Measurements from ENCODE around the gene SAA2. TPM values are rescaled to one million over a fixed set of nuclear protein-coding genes. Genes with fewer than 3 reads are reported as not detected.

The SAA2 gene
- total and polyA plus RNA-seq, 2 of the 4 experiments (the other 2 are of a cell fraction): not detected

DNA sequence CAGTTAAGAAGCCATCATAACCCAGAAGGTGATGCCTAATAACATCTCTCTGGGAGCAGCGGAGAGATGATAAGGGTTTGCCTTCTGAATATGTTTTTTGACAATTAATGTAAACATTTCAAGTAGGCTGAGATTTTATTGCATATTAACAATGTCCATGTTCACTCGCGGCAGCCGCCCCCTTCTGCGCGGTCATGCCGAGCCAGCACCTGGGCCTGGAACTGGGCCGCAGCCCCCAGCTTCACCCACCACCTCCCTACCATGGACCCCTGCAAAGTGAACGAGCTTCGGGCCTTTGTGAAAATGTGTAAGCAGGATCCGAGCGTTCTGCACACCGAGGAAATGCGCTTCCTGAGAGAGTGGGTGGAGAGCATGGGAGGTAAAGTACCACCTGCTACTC, 13.3 kb upstream of the SAA2 start:
- no peak overlapping the region for H2AK5ac ChIP-seq (ENCODE audit: low read depth, low read length)
- no peak overlapping the region for H4K5ac ChIP-seq (ENCODE audit: low read depth, low read length)
- no TSS peak for BruUV-seq (replicated peaks)
- no peak overlapping the region for H2BK5ac ChIP-seq (ENCODE audit: low read depth, low read length, poor library complexity, severe bottlenecking)
- H2BK20ac ChIP-seq (ENCODE audit: low read depth, low read length): no peak overlapping the region
- no peak overlapping the region for H3K4me2 ChIP-seq (ENCODE audit: low read depth, low read length)
- no peak overlapping the region for H3K23ac ChIP-seq (ENCODE audit: low read depth, low read length)
- WGBS, 2 experiments (ENCODE audit: extremely low coverage in 2 of 2, insufficient read length in 1 of 2): no CpG with 5 or more reads among the region's 14 CpGs
- ATAC-seq (ENCODE audit: low read depth) (no peak), DNase-seq (no peak)
- H3K9ac ChIP-seq (ENCODE audit: low read depth, low read length): no peak overlapping the region
- no peak overlapping the region for H3K56ac ChIP-seq (ENCODE audit: extremely low read depth, insufficient read depth, low read length)
- no peaks in the 10 kb centered on the region for H3K79me1 ChIP-seq (ENCODE audit: low read depth in 1 of 2, low read length in 2 of 2)
- H3K36me3 ChIP-seq (ENCODE audit: control insufficient read depth, insufficient read depth, low read length): no peaks in the 10 kb centered on the region
- dilution Hi-C loops (cut with HindIII; ENCODE audit: low sequenced_read_pairs, unreplicated experiment) (no loop called here), intact Hi-C loops (cut with micrococcal nuclease) (no loop called here), in situ Hi-C loops (cut with MboI; ENCODE audit: low sequenced_read_pairs) (no loop called here)
- H3K4me3 ChIP-seq (ENCODE audit: insufficient read depth, low read depth, low read length): no peak overlapping the region
- H3K4me1 ChIP-seq (ENCODE audit: control insufficient read depth, insufficient read depth, low read length): no peaks in the 10 kb centered on the region
- ChIA-PET POLR2A (ENCODE audit: unreplicated experiment) (no interaction called here), CTCF (no interaction called here)
- no peaks in the 10 kb centered on the region for H3K9me3 ChIP-seq (ENCODE audit: control insufficient read depth, insufficient read depth, low read length)
- TF ChIP-seq BHLHE40 (IDR thresholded peaks at IDR 0.05; ENCODE audit: low read depth, low read length) (no peak), SMC3 (IDR thresholded peaks at IDR 0.05; ENCODE audit: low read depth, low read length) (no peak), RAD21 (IDR thresholded peaks at IDR 0.05; ENCODE audit: low read length) (no peak), FOS (IDR thresholded peaks at IDR 0.05; ENCODE audit: low read depth, low read length) (no peak), ELK1 (IDR thresholded peaks at IDR 0.05; ENCODE audit: borderline replicate concordance, low read depth, low read length) (no peak), MXI1 (IDR thresholded peaks at IDR 0.05; ENCODE audit: borderline replicate concordance, low read depth, low read length) (no peak), NFE2L2 (IDR thresholded peaks at IDR 0.05; ENCODE audit: low read depth, low read length) (no peak), RCOR1 (IDR thresholded peaks at IDR 0.05; ENCODE audit: insufficient replicate concordance, low read length) (no peak), RFX5 (IDR thresholded peaks at IDR 0.05; ENCODE audit: low read depth, low read length) (no peak), MAZ (IDR thresholded peaks at IDR 0.05; ENCODE audit: borderline replicate concordance, low read depth, low read length) (no peak), POLR2A (IDR thresholded peaks at IDR 0.05; ENCODE audit: low read depth, low read length) (no peak), CHD1 (IDR thresholded peaks at IDR 0.05; ENCODE audit: low read depth, low read length) (no peak), CEBPB (IDR thresholded peaks at IDR 0.05; ENCODE audit: low read depth, low read length) (no peak)
- TF ChIP-seq, protein P1, sequence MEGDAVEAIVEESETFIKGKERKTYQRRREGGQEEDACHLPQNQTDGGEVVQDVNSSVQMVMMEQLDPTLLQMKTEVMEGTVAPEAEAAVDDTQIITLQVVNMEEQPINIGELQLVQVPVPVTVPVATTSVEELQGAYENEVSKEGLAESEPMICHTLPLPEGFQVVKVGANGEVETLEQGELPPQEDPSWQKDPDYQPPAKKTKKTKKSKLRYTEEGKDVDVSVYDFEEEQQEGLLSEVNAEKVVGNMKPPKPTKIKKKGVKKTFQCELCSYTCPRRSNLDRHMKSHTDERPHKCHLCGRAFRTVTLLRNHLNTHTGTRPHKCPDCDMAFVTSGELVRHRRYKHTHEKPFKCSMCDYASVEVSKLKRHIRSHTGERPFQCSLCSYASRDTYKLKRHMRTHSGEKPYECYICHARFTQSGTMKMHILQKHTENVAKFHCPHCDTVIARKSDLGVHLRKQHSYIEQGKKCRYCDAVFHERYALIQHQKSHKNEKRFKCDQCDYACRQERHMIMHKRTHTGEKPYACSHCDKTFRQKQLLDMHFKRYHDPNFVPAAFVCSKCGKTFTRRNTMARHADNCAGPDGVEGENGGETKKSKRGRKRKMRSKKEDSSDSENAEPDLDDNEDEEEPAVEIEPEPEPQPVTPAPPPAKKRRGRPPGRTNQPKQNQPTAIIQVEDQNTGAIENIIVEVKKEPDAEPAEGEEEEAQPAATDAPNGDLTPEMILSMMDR (conservative IDR thresholded peaks at IDR 0.05; ENCODE audit: low read depth, low read length): no peak
- TF ChIP-seq, protein P2, sequence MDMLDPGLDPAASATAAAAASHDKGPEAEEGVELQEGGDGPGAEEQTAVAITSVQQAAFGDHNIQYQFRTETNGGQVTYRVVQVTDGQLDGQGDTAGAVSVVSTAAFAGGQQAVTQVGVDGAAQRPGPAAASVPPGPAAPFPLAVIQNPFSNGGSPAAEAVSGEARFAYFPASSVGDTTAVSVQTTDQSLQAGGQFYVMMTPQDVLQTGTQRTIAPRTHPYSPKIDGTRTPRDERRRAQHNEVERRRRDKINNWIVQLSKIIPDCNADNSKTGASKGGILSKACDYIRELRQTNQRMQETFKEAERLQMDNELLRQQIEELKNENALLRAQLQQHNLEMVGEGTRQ (IDR thresholded peaks at IDR 0.05; ENCODE audit: low read depth, low read length): no peak
- H3K9me1 ChIP-seq (ENCODE audit: insufficient read depth, low read length): no peaks in the 10 kb centered on the region
- no peak overlapping the region for H2BK120ac ChIP-seq (ENCODE audit: low read depth, low read length)
- no peak overlapping the region for H4K8ac ChIP-seq (ENCODE audit: low read depth in 2 of 2, low read length in 2 of 2)
- H3K14ac ChIP-seq (replicated peaks; ENCODE audit: low read depth, low read length): no peak overlapping the region
- no peak overlapping the region for H2BK15ac ChIP-seq (ENCODE audit: low read depth, low read length)
- no peak overlapping the region for H2AFZ ChIP-seq (replicated peaks; ENCODE audit: low read length, poor library complexity)
- H3K27me3 ChIP-seq (ENCODE audit: control insufficient read depth, insufficient read depth, low read length): peaks cover 14% of the 10 kb centered on the region
- no peak overlapping the region for H3K18ac ChIP-seq (ENCODE audit: low read depth, low read length)
- no peaks in the 10 kb centered on the region for H4K20me1 ChIP-seq (ENCODE audit: insufficient read depth, low read length)
- no peak overlapping the region for H2AK9ac ChIP-seq (replicated peaks; ENCODE audit: low read depth, low read length, poor library complexity)
- no peak overlapping the region for H4K91ac ChIP-seq (ENCODE audit: insufficient read depth, low read depth, low read length)
- no peak overlapping the region for H3K27ac ChIP-seq (ENCODE audit: insufficient read depth, low read length)
- H3K4ac ChIP-seq (ENCODE audit: low read depth, low read length): no peak overlapping the region

Measured in IMR-90 (cell line).